ENCODE results near the gene IGF2BP1.
"Not testable (repeated sequence)": the region's sequence is repeated elsewhere in the genome, so short reads cannot be mapped to it uniquely, and the experiment has no call there.

The IGF2BP1 gene

DNA sequence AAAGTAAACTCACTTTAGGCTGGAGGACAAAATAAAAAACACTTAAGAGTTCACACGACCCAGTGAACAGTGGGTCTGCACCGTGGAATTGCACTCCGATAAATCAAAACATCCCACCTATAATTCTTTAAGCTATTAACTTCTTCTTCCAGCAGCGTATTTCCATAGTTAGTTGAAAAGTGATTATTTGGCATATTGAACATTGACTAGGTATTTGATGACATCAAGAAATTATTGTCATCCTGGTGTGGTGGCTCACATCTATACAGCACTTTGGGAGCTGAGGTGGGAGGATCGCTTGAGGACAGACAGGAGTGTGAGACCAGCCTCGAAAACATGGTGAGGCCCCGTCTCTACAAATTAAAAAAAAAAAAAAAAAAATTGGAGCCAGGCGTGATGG lies 23.4 kb downstream of the IGF2BP1 start:
- no peak for DNase-seq

DNA sequence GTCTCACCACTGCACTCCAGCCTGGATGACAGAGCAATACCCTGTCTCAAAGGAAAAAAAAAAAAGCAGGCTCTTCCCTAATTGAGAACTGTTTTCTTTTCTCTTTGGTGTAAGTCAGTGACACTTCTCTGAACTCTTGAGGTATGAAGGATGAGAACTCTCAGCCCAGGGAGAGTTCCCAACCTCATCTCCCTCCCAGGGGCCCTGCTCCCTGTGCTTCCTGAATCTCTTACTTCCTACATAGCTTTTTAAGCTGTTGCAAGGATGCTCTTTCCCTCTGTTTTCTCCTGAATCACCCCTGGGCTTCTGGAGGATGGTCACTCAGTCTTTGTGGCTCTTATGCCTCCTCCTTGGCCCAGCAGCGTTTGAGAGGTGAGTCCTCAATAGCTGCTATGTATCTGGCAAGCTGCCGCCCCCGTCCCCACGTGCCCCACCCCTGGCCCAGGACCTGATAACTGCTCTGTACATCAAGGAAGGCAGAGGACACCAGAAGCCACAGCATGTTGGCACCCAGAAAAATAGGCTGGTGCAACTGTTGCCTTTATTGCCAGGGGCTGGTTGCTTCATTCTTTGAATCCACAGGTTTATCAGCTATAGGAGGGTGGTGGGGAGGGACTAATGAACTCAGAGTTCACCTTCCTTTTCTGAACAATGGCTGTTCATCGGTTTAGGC lies 24.0 kb downstream of the IGF2BP1 start:
- no peak for DNase-seq

DNA sequence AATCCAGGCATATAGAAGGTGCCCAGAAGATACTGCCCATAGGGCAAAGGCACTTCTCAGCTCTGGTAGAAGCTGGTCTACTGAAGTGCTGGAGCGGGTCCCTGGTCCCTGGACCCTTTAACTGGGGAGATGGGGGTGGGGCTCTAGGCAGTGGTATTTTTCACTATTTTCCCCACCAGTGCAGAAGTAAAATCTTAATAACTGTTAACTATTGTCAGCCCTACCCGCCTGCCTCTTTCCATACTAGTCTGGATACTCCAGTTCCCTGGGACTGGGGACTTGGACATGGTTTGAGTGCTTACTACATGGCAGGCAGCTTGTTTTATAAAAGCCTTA lies 24.6 kb downstream of the IGF2BP1 start:
- DNase-seq, result no peak

DNA sequence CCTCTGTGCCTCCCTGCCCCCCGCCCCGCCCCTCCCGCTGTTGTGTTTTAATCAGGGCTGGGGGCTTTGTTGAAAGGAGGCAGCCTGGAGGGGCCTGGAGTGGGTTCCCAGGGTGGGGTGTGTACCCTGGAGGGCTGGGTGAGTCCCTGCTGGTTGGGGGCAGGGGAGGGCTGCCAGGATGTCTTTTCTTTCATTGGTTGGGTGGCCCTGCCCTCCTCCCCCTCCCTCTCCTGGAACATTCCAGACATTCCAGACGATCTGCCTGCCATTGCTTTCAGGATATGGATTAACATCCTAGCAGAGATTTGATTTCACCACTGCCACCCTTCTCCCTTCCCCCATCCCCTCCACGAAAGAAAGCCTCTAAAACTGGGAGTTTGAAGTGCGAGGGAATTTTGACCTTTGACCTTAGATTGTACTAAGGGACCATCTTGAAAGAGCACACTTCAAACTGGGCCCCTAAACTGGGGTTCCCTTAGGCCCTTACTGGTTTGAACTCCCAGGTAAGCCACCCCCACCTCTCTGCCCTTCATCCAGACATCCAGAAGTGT lies 25.3 kb downstream of the IGF2BP1 start:
- no peak for DNase-seq

DNA sequence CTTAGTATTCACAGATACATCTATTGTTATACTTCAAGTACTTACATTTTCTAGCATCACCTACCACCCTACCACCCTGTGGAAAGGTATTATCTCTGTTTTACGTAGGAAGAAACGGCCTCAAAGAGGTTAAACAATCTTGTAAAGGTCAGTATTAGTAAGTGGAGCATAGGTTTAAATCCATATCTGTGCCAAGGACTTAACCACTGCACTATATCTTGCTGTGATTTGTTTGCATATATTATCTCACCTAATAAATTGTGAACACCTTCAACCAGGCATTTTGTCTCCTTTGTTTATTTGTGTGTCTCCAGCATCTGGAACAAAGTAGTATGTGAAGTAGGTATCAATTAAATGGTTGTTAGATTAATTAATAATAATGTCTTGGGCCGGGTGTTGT lies 27.3 kb downstream of the IGF2BP1 start:
- no peak for DNase-seq

DNA sequence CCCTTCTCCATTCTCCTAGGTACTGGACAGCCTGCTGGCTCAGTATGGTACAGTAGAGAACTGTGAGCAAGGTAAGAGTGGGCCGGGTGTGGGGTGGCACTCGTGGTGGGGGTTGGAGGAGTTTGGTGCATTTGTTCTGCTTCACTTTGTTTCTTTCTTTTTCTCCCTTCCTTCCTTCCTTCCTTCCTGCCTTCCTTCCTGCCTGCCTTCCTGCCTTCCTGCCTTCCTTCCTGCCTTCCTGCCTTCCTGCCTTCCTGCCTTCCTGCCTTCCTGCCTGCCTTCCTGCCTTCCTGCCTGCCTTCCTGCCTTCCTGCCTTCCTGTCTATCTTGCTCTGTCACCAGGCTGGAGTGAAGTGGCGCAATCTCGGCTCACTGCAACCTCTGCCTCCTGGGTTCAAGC lies 29.3 kb downstream of the IGF2BP1 start:
- DNase-seq, result not testable (repeated sequence)

DNA sequence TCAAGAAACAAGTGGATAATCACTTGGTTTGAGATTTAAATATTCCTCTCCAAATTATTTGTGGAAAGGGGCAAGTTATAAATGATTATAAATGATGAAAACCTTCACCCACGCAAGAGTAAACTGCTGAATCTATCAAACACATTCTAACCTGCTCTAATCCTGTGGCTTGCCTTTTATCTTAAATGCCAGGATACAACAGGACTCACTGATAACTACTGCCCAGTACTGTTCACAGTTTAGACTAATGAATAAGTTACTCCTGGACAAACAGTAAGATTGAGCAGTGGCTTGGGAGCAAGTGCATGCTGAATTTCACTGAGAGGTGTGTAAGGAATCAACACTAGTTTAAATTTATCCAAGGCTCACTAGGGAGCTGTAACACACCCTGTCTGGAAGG lies 31.1 kb downstream of the IGF2BP1 start:
- DNase-seq, result no peak

DNA sequence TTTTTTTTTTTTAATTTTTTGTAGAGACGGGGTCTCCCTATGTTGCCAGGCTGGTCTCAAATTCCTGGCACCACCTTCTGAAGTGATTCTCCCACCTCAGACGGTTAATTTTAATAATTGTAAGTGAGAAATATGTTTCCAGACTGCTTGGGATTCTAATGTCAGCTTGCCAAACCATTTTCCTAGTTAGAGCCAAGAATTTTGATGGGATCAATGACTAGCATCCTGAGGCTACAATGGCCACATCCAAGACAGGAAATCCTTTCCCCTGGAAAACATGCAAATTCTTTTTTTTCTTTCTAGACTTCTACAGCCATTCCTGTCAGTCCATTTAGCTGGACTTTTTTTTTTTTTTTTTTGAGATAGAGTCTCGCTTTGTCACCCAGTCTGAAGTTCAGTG lies 32.6 kb downstream of the IGF2BP1 start:
- no peak for DNase-seq

DNA sequence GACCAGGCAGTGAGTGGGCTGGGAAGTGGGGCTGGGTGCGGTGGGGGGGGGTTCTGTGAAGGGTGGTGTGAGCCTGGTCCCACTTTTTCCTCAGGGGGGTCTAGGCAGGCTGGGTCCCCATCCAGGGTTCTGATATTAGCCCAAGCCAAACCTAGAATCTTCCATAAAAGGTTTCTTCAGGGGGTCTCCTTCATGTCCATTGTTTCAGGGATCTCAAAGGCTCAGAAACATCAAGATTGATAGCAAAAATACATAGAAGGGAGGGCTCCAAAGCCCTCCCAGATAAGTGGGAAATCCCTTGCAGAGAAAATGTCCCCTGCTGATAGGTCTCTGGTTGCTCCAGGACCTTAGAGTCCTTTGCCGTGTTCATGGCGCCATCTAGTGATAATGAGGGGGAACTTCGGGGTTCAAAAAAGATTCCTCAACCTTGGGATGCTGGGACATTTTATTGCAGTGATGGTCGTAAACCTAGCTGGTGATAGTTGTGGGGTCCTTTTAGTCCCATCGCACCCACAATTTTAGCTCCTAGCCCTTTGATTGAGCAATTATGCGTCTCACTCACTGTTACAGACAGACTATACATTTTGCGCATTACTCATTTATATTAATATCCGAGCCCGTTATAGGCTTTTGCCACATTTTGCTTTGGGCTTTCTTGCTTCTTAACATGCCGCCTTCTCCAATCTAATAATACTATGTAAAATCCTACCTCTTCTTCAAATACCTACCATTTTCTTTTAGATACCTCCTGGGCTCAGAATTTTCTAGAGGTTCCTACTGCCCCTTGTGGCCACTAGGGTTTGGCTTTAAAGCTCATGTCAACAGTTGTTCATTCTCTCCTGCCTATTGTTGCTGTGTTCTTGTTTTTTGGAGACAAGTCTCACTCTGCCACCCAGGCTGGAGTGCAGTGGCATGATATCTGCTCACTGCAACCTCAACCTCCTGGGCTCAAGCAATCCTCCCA lies 35.1 kb downstream of the IGF2BP1 start:
- DNase-seq, result peak; percentile 50

DNA sequence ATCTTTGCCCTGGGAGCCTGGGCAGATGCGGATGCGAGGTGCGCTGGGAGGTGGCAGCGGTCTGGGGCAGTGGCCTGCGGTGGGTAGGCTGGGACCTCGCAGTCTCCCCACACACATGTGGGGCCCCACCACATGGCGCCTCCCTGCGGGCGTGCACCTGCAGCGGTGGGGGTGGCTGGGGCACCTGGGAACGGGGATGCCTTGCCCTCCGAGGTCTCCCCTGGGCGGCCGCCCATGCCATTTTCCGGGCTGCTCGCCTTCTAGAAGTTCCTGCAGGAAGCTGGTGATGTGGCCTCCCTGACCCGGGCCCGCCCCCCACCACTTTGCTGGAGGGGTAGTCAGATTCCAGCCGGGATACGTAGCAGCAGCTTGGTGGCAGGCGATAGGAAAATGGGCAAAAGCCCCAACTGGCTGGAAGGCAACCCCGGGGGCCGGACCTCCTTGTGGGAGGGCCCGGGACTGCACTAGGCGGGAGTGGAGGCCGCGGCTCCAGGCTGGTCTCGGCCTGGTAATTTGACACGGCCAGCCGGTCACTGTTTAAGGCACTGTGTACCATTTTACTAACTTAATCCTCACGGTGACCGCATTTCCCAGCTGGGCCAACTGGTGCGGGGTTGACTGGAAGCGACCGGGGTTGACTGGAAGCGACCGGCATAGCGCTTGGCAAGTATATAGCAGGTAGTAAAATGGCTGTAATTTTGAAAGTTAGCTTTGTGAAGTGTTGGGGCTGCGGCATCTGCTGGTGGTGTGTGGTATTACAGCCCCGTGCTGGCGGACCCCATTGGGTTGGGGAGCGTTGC lies 38.5 kb downstream of the IGF2BP1 start:
- peak; percentile 11 for DNase-seq

DNA sequence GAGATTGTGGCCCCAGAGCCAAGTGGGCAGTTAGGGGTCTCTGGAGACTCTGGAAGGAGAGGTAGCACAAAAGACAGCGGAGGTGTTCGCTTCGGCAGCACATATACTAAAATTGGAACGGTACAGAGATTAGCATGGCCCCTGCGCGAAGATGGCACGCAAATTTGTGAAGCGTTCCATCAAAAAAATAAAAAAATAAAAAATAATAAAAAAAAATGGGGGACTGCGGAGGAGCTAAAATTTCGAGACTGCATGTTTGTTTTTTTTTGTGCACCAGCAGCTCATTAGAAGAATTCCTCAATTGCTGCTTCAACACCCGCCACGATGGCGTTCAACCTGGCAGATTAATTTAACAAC lies 39.1 kb downstream of the IGF2BP1 start:
- DNase-seq, result no peak

DNA sequence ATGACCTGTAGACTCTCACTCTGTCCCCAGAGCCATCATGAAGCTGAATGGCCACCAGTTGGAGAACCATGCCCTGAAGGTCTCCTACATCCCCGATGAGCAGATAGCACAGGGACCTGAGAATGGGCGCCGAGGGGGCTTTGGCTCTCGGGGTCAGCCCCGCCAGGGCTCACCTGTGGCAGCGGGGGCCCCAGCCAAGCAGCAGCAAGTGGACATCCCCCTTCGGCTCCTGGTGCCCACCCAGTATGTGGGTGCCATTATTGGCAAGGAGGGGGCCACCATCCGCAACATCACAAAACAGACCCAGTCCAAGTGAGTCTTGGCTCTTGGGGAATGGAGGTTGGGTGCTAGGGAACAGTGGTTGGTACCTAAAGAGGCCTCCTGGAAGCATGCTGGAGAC lies 41.0 kb downstream of the IGF2BP1 start:
- DNase-seq, result no peak

DNA sequence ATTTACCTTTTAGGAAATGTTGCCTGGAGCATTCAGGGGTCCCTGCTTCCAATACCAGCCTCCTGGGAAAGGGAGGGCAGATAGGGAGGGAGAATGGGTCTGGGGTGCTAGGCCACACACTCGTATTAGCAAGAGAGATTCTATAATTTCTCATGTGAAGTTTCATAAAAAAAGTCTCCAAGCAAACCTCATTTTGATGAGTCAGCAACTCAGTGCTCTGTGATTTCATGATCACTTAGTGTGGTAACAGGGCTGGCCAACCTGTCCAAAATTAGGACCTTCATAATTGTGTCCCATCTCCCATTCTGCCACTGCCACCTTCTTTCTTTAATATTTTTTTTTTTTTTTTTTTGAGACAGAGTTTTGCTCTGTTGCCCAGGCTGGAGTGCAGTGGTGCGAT lies 41.4 kb downstream of the IGF2BP1 start:
- no peak for DNase-seq

DNA sequence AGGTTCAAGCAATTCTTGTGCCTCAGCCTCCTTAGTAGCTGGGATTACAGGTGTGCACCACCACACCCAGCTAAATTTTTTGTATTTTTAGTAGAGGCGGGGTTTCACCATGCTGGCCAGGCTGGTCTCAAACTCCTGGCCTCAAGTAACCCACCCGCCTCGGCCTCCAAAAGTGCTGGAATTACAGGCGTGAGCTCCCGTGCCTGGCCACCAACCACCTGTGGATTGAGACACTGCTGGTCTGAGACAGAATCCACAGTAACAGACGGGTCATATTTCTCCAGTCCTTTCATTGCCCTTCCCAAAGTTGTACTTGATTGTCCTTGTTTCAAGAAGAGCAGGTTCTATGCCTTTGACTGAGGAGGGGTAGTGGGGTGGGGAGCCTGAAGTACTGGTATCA lies 42.3 kb downstream of the IGF2BP1 start:
- not testable (repeated sequence) for DNase-seq

DNA sequence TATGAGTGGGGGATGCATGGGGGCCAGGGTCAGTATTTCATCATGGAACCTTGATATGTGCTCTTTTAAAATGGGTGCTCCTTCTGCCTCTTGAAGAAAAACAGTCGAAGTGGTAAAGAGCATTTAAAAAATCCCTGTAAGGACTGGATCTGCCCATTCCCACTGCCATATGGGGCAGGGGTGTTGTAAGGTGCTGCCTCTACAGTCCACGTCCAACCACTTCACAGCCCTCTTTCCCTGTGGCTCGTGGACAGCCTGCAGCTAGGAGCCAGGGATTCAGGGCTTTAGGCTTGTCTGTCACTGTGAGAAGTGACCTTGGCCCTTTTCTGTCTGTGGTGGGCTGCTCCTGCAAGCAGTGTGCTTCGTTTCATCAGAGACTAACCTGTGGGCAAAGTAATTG lies 44.3 kb downstream of the IGF2BP1 start:
- no peak for DNase-seq

DNA sequence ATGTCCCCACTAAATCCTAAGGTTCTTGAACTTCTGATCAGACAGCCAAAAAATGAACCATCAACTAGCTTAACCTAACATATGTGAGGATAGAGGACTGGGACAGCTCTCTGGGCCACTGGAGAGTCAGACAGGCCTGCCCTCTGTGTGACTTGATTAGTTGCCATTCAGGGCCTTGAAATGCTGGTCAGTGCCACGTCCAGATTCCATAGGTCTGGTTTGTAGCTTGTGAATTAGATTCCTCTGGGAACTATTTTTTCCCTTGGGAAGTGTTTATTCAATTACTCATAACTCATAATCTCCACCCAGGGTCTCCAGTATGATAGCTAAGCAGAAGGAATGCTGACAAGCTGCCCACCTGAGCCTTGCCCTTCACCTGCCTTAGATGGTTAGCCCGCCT lies 48.2 kb downstream of the IGF2BP1 start:
- no peak for DNase-seq

DNA sequence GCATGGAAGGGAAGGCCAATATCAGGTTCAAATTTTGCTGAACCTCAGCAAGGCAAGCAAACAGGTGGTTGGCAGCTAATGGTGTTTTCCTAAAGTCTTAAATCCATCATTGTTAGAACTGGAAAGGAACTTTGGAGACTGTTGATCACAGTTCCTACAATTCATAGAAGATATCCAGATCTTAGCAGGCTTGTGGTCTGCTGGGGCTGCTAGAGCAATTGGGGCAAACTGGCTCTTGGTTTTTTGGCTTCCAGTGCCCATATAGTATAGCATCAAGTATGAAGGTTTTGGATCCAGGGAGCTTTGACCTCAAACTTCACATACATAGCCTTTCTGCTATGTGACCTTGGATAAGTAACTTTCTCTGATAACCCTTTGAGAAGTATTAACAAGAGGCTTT lies 49.7 kb downstream of the IGF2BP1 start:
- no peak for DNase-seq

DNA sequence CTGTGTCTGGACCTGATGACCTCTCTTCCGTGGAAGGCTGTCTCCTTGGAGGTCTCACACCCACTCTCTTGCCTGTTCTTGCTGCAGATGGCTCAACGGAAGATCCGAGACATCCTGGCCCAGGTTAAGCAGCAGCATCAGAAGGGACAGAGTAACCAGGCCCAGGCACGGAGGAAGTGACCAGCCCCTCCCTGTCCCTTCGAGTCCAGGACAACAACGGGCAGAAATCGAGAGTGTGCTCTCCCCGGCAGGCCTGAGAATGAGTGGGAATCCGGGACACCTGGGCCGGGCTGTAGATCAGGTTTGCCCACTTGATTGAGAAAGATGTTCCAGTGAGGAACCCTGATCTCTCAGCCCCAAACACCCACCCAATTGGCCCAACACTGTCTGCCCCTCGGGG lies 52.1 kb downstream of the IGF2BP1 start:
- DNase-seq, result no peak

DNA sequence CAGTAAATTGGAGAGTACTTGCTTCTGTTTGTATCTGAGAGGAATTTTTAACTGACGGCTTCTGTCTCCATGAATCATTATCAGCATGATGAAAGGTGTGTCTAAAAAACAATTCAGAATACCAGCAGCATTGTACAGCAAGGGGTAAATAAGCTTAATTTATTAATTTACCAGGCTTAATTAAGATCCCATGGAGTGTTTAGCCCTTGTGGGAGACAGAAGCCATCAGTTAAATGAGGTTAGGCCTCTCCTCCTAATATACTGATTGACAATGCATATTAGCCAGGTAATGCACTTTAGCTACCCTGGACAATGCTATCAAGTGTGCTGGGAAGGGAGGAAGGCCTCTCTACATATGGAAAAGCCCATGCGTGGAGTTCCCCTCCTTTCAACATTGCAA lies 53.4 kb downstream of the IGF2BP1 start:
- no peak for DNase-seq

DNA sequence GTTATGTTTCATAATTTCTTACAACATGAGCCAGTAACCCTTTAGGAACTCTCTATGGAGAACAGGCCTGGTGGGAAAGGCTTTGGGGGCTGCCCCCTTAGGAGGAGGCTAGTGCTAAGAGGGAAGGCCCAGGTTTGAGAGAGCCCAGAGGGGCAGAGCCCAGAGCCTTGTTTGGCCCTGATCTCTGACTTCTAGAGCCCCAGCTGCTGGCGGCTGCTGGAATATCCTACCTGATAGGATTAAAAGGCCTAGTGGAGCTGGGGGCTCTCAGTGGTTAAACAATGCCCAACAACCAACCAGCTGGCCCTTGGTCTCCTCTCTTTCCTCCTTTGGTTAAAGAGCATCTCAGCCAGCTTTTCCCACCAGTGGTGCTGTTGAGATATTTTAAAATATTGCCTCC lies 54.1 kb downstream of the IGF2BP1 start:
- DNase-seq, result no peak

DNA sequence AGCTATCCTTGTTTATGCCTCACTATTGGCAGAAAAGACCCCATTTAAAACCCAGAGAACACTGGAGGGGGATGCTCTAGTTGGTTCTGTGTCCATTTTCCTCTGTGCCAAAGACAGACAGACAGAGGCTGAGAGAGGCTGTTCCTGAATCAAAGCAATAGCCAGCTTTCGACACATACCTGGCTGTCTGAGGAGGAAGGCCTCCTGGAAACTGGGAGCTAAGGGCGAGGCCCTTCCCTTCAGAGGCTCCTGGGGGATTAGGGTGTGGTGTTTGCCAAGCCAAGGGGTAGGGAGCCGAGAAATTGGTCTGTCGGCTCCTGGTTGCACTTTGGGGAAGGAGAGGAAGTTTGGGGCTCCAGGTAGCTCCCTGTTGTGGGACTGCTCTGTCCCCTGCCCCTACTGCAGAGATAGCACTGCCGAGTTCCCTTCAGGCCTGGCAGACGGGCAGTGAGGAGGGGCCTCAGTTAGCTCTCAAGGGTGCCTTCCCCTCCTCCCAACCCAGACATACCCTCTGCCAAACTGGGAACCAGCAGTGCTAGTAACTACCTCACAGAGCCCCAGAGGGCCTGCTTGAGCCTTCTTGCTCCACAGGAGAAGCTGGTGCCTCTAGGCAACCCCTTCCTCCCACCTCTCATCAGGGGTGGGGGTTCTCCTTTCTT lies 56.1 kb downstream of the IGF2BP1 start:
- DNase-seq, result no peak

DNA sequence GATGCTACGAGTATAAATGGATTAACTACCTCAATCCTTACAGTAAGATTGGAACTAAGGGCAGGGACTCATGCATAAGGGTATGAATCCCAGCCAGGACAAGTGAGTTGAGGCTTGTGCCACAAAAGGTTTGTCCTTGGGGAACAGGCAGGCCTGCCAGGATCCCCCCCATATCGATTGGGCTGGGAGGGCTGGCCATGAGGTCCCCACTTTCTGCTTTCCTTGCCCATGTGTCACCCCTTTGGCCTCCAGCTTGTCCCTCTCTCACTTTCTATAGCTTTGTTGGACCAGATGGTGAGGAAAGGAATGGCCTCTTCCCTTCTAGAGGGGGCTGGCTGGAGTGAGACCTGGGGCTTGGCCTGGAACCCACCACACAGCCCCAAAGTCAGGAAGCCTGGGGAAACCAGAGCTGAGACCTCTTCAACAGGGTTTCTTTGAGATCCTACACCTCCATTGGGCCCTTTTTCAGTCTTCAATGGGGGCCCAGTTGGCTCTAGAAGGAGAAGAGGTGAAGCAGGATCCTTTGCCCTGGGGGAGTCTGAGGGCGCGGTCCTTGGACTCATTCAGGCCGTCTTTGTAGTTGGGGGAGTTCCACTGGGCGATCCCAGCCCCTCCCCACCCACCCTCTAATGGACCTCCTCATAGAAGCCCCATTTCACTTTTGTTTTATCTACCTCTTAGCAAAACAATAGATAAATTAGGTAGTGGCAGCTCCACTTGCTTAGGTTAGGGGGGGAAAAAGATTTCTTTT lies 57.3 kb downstream of the IGF2BP1 start:
- no peak for DNase-seq

Data from NCI-H446 treated with DMSO at 0.1 percent for 48 hours (cell line).